ENCODE data around the gene RPS24.
"Not testable (repeated sequence)": the region's sequence is repeated elsewhere in the genome, so short reads cannot be mapped to it uniquely, and the experiment has no call there.

The RPS24 gene

GRCh38 chr10:78058562-78058961 lies 24.9 kb downstream of the RPS24 start:
- DNase-seq: no peak

GRCh38 chr10:78059906-78060702 lies 26.4 kb downstream of the RPS24 start:
- no peak for DNase-seq

- DNase-seq: no peak
Measured at GRCh38 chr10:78062296-78062695, 28.6 kb downstream of the RPS24 start.

GRCh38 chr10:78063236-78063635 lies 29.6 kb downstream of the RPS24 start:
- DNase-seq: no peak

GRCh38 chr10:78064919-78065318 lies 31.3 kb downstream of the RPS24 start:
- not testable (repeated sequence) for DNase-seq

- DNase-seq: no peak
Measured at GRCh38 chr10:78065611-78066010, 31.9 kb downstream of the RPS24 start.

- DNase-seq: no peak
Measured at GRCh38 chr10:78066012-78066411, 32.3 kb downstream of the RPS24 start.

- no peak for DNase-seq
Measured at GRCh38 chr10:78066728-78067430, 33.2 kb downstream of the RPS24 start.

GRCh38 chr10:78069151-78069550 lies 35.5 kb downstream of the RPS24 start:
- DNase-seq: no peak

GRCh38 chr10:78070064-78070463 lies 36.4 kb downstream of the RPS24 start:
- DNase-seq: not testable (repeated sequence)

GRCh38 chr10:78070726-78071125 lies 37.1 kb downstream of the RPS24 start:
- no peak for DNase-seq

- no peak for DNase-seq
Measured at GRCh38 chr10:78071140-78071856, 37.6 kb downstream of the RPS24 start.

- DNase-seq: no peak
Measured at GRCh38 chr10:78071857-78072179, 38.2 kb downstream of the RPS24 start.

- DNase-seq: no peak
Measured at GRCh38 chr10:78072504-78072903, 38.8 kb downstream of the RPS24 start.

GRCh38 chr10:78075806-78076205 lies 42.1 kb downstream of the RPS24 start:
- not testable (repeated sequence) for DNase-seq

GRCh38 chr10:78078539-78079330 lies 45.1 kb downstream of the RPS24 start:
- DNase-seq: no peak

GRCh38 chr10:78079411-78079810 lies 45.7 kb downstream of the RPS24 start:
- DNase-seq: no peak

GRCh38 chr10:78081292-78081691 lies 47.6 kb downstream of the RPS24 start:
- DNase-seq: no peak

- DNase-seq: no peak
Measured at GRCh38 chr10:78082636-78083035, 49.0 kb downstream of the RPS24 start.
